HepG2 (cell line): Measurements from ENCODE around the gene BCAT1. TPM values are rescaled to one million over a fixed set of nuclear protein-coding genes. Genes with fewer than 3 reads are reported as not detected.

Experiments used
- CEBPG ChIP-seq: IDR thresholded peaks from 2 replicates; pipeline ENCODE4 v1.6.1; 2016
- CERS6 ChIP-seq: sonication (generic); formaldehyde crosslinking; IDR thresholded peaks from 2 replicates; pipeline ENCODE4 v1.5.0; 2020; ENCODE audit warnings: missing genetic modification reagents
- EED ChIP-seq: sonication (generic); formaldehyde crosslinking; IDR thresholded peaks from 2 replicates; pipeline ENCODE4 v1.5.0; 2020; ENCODE audit warnings: mild to moderate bottlenecking, missing genetic modification reagents
- FLYWCH1 ChIP-seq: sonication (generic); formaldehyde crosslinking; IDR thresholded peaks from 2 replicates; pipeline ENCODE4 v1.8.1; 2023; ENCODE audit warnings: mild to moderate bottlenecking, missing genetic modification reagents
- GFI1 ChIP-seq: sonication (generic); formaldehyde crosslinking; IDR thresholded peaks from 2 replicates; pipeline ENCODE4 v1.5.0; 2020; ENCODE audit warnings: missing genetic modification reagents, mild to moderate bottlenecking, borderline replicate concordance
- HCFC1 ChIP-seq: fragments of 150-350 bp; IDR thresholded peaks from 2 replicates; pipeline ENCODE4 v1.6.1; 2014; ENCODE audit warnings: low read depth, low read length
- HOXA3 ChIP-seq: sonication (generic); formaldehyde crosslinking; IDR thresholded peaks from 2 replicates; pipeline ENCODE4 v1.5.0; 2020; ENCODE audit warnings: missing genetic modification reagents
- MTERF4 ChIP-seq: sonication (generic); formaldehyde crosslinking; IDR thresholded peaks from 2 replicates; pipeline ENCODE4 v1.8.0; 2023; ENCODE audit warnings: mild to moderate bottlenecking, missing genetic modification reagents
- NCOA1 ChIP-seq: sonication (generic); formaldehyde crosslinking; IDR thresholded peaks from 2 replicates; pipeline ENCODE4 v1.9.0; 2021; ENCODE audit warnings: missing genetic modification reagents
- POLR2AphosphoS5 ChIP-seq: IDR thresholded peaks from 2 replicates; pipeline ENCODE4 v1.6.1; 2012; ENCODE audit warnings: low read depth, low read length
- ZIK1 ChIP-seq: sonication (generic); formaldehyde crosslinking; IDR thresholded peaks from 2 replicates; pipeline ENCODE4 v1.5.0; 2020; ENCODE audit warnings: mild to moderate bottlenecking, low read depth, missing genetic modification reagents, borderline replicate concordance
- ZNF136 ChIP-seq: sonication (generic); formaldehyde crosslinking; IDR thresholded peaks from 2 replicates; pipeline ENCODE4 v1.8.1; 2022; ENCODE audit warnings: low read depth, mild to moderate bottlenecking, moderate library complexity, missing genetic modification reagents
- ZNF180 ChIP-seq: sonication (generic); formaldehyde crosslinking; IDR thresholded peaks from 2 replicates; pipeline ENCODE4 v1.4.0; 2020; ENCODE audit warnings: low read depth, missing genetic modification reagents, borderline replicate concordance
- ZNF33B ChIP-seq: sonication (generic); formaldehyde crosslinking; IDR thresholded peaks from 2 replicates; pipeline ENCODE4 v1.5.1; 2020; ENCODE audit warnings: mild to moderate bottlenecking, missing genetic modification reagents
- ZNF547 ChIP-seq: sonication (generic); formaldehyde crosslinking; IDR thresholded peaks from 2 replicates; pipeline ENCODE4 v1.5.1; 2020; ENCODE audit warnings: mild to moderate bottlenecking, missing genetic modification reagents
- ZNF562 ChIP-seq: sonication (generic); formaldehyde crosslinking; IDR thresholded peaks from 2 replicates; pipeline ENCODE4 v1.8.0; 2022; ENCODE audit warnings: missing genetic modification reagents, borderline replicate concordance
- ZNF768 ChIP-seq: sonication (generic); formaldehyde crosslinking; IDR thresholded peaks from 2 replicates; pipeline ENCODE4 v1.4.0; 2020; ENCODE audit warnings: missing genetic modification reagents
- polyA plus RNA-seq, 8 experiments: library from polyadenylated mRNA; depleted of rRNA in 3 of 8; stranded (reverse) in 7 of 8; unstranded in 1 of 8; fragments of >200 nt; fragmentation: Illumina TruSeq in 4 of 8; extraction: Trizol in 4 of 8; gene quantifications; 2 replicates each; pipeline versions ENCODE4 v1.2.1 to v1.2.3, GENCODE V29; 2011 to 2016; ENCODE audit warnings: low read depth in 4 of 8, missing spikeins in 1 of 8, mixed read lengths in 1 of 8; ENCODE audit not compliant: insufficient read depth in 1 of 8
- total RNA-seq, 5 experiments: library from RNA; depleted of rRNA; stranded (reverse); fragments of >200 nt; fragmentation: Illumina TruSeq; extraction: Trizol; gene quantifications; 2 replicates each; pipeline ENCODE4 v1.2.3, GENCODE V29; 2016; ENCODE audit warnings: low read depth in 1 of 5
- TF ChIP-seq, protein P1 (sequence below): sonication (generic); formaldehyde crosslinking; IDR thresholded peaks from 2 replicates; pipeline ENCODE4 v1.5.0; 2020; ENCODE audit warnings: mild to moderate bottlenecking, missing genetic modification reagents
- TF ChIP-seq, protein P2 (sequence below): sonication (generic); formaldehyde crosslinking; IDR thresholded peaks from 2 replicates; pipeline ENCODE4 v1.8.0; 2022; ENCODE audit warnings: missing genetic modification reagents, mild to moderate bottlenecking, moderate library complexity, borderline replicate concordance
- TF ChIP-seq, protein P3 (sequence below): IDR thresholded peaks from 2 replicates; pipeline ENCODE4 v1.6.1; 2016; ENCODE audit warnings: mild to moderate bottlenecking, missing biosample characterization, missing genetic modification reagents
- TF ChIP-seq, protein P4 (sequence below): sonication (generic); formaldehyde crosslinking; IDR thresholded peaks from 2 replicates; pipeline ENCODE4 v1.5.1; 2020; ENCODE audit warnings: mild to moderate bottlenecking, missing genetic modification reagents, borderline replicate concordance

Gene BCAT1
- total and polyA plus RNA-seq, 2 of the 13 experiments (the other 11 are each of a cell fraction or from before 2014, with no cell fraction given): 8.0 to 75.5 TPM

DNA sequence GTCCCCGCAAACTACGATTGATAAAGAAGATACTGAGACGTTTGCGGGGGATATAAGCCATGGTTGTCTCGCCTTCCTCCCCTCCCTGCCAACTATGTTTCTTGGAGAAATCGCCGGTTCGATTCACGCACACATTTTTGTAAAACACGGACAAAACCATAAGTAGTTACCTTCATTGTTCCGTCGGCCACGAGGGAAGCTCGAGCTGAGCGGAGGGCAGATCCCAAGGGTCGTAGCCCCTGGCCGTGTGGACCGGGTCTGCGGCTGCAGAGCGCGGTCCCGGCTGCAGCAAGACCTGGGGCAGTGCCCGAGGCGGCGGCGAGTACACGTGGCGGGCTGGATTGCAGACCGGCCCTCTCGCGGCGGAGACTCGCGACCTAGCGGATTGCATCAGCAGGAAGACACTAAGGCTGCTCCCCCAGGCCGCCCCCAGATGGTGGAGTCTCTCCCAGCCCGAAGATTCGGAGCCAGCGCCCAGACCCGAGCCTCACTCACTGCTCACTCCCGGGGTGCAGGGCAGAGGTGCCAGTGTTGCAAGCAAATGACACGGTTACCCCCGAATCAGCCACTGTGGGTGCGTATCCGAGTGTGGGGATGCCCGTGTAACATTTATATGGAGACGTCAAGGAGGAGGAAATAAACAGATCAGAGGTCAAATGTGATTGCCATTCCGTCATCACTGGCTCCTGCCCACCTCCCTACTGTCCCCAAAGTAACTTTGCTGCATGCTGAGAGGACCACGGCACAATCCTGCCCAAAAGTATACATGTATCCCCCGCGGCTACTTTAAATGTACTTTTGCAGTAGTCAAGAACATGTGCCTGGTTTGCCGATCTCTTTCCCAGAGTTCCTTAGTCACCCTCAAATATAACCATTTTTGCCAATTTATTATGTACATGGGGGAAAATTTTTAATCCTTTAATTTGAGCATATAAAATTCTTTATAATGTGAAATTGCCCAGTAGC, at the start of gene BCAT1 (continued):
- TF ChIP-seq, protein P1, sequence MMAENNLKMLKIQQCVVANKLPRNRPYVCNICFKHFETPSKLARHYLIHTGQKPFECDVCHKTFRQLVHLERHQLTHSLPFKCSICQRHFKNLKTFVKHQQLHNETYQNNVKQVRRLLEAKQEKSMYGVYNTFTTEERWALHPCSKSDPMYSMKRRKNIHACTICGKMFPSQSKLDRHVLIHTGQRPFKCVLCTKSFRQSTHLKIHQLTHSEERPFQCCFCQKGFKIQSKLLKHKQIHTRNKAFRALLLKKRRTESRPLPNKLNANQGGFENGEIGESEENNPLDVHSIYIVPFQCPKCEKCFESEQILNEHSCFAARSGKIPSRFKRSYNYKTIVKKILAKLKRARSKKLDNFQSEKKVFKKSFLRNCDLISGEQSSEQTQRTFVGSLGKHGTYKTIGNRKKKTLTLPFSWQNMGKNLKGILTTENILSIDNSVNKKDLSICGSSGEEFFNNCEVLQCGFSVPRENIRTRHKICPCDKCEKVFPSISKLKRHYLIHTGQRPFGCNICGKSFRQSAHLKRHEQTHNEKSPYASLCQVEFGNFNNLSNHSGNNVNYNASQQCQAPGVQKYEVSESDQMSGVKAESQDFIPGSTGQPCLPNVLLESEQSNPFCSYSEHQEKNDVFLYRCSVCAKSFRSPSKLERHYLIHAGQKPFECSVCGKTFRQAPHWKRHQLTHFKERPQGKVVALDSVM (CRISPR knock-in tag): no peak
- TF ChIP-seq NCOA1 (CRISPR knock-in tag) (no peak), ZNF180 (CRISPR knock-in tag) (no peak), HCFC1 (no peak), ZNF547 (CRISPR knock-in tag) (peak; percentile 79; the same call in 1 of the 2 replicates), POLR2AphosphoS5 (peak; percentile 54), GFI1 (no peak), CEBPG (peak; percentile 98), ZNF33B (CRISPR knock-in tag) (0 out of 2 replicates have a peak, but pooled peaks have one; percentile 84), ZNF768 (peak; percentile 80), ZNF136 (CRISPR knock-in tag) (no peak), MTERF4 (no peak), EED (no peak), ZNF562 (CRISPR knock-in tag) (no peak), ZIK1 (peak; percentile 29; the same call in 1 of the 2 replicates), HOXA3 (CRISPR knock-in tag) (peak; percentile 70), CERS6 (no peak), FLYWCH1 (no peak)
- TF ChIP-seq, protein P2, sequence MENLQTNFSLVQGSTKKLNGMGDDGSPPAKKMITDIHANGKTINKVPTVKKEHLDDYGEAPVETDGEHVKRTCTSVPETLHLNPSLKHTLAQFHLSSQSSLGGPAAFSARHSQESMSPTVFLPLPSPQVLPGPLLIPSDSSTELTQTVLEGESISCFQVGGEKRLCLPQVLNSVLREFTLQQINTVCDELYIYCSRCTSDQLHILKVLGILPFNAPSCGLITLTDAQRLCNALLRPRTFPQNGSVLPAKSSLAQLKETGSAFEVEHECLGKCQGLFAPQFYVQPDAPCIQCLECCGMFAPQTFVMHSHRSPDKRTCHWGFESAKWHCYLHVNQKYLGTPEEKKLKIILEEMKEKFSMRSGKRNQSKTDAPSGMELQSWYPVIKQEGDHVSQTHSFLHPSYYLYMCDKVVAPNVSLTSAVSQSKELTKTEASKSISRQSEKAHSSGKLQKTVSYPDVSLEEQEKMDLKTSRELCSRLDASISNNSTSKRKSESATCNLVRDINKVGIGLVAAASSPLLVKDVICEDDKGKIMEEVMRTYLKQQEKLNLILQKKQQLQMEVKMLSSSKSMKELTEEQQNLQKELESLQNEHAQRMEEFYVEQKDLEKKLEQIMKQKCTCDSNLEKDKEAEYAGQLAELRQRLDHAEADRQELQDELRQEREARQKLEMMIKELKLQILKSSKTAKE: peak; percentile 57; the same call in 1 of the 2 replicates
- TF ChIP-seq, protein P3, sequence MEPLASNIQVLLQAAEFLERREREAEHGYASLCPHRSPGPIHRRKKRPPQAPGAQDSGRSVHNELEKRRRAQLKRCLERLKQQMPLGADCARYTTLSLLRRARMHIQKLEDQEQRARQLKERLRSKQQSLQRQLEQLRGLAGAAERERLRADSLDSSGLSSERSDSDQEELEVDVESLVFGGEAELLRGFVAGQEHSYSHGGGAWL (CRISPR knock-in tag): peak; percentile 76
- TF ChIP-seq, protein P4, sequence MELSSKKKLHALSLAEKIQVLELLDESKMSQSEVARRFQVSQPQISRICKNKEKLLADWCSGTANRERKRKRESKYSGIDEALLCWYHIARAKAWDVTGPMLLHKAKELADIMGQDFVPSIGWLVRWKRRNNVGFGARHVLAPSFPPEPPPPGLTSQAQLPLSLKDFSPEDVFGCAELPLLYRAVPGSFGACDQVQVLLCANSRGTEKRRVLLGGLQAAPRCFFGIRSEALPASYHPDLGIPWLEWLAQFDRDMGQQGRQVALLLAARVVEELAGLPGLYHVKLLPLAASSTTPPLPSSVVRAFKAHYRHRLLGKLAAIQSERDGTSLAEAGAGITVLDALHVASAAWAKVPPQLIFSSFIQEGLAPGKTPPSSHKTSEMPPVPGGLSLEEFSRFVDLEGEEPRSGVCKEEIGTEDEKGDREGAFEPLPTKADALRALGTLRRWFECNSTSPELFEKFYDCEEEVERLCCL: no peak
